Lower leg skin (tissue), 3 donors: ENCODE data around the gene NEB.
"Not testable (repeated sequence)": the region's sequence is repeated elsewhere in the genome, so short reads cannot be mapped to it uniquely, and the experiment has no call there.

ENCODE experiments used
- POLR2A ChIP-seq, 2 donors: fragments of 450-650 bp; IDR thresholded peaks; one replicate each; pipeline ENCODE4 v1.6.1; 2016 to 2017; ENCODE audit warnings: antibody characterized with exemption in 2 of 2, mild to moderate bottlenecking in 1 of 2, moderate library complexity in 1 of 2
- TF ChIP-seq, protein P1 (sequence below), 3 donors: fragments of 450-650 bp; IDR thresholded peaks; one replicate each; pipeline ENCODE4 v1.5.1; 2016; ENCODE audit warnings: antibody characterized with exemption in 3 of 3, mild to moderate bottlenecking in 3 of 3, moderate library complexity in 2 of 3

DNA sequence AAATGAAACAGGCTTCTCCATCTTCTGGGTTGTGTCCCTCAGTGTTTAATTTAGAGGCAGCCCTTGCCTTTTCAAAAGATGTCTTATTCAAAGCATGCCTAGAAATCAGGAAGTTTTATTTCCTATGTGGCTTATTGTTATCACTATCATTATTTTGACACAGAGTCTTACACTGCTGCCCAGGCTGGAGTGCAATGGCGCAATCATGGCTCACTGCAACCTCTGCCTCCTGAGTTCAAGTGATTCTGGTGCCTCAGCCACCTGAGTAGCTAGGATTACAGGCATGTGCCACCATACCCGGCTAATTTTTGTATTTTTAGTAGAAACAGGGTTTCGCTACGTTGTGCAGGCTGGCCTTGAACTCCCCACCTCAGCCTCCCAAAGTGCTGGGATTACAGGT, 87.8 kb downstream of the NEB start:
- not testable (repeated sequence) for TF ChIP-seq POLR2A (IDR thresholded peaks at IDR 0.05)
- TF ChIP-seq, protein P1, sequence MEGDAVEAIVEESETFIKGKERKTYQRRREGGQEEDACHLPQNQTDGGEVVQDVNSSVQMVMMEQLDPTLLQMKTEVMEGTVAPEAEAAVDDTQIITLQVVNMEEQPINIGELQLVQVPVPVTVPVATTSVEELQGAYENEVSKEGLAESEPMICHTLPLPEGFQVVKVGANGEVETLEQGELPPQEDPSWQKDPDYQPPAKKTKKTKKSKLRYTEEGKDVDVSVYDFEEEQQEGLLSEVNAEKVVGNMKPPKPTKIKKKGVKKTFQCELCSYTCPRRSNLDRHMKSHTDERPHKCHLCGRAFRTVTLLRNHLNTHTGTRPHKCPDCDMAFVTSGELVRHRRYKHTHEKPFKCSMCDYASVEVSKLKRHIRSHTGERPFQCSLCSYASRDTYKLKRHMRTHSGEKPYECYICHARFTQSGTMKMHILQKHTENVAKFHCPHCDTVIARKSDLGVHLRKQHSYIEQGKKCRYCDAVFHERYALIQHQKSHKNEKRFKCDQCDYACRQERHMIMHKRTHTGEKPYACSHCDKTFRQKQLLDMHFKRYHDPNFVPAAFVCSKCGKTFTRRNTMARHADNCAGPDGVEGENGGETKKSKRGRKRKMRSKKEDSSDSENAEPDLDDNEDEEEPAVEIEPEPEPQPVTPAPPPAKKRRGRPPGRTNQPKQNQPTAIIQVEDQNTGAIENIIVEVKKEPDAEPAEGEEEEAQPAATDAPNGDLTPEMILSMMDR (IDR thresholded peaks at IDR 0.05) = not testable (repeated sequence)
